Measurements from ENCODE around the gene CIB2.
A peak's percentile ranks its signal among the peaks of the same experiment; 100 is the strongest.

The CIB2 gene

DNA sequence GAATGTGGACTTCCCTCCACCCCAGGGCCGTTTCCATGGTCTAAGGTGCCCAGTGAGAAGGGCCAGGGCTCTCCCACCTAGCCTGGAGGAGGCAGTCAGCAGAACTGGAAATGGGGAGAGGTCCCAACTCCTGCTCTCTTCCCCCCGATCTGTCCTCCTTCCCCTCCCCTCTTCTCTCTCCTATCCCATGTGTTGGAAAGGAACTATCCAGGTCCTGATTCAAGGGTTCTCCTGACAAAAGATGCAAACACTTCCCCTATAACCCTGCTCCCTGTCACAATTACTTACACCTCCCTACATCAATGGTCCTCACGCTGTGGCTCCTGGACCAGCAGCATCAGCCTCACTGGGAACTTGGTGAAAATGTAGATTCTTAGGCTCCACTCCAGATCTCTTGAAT is 6.0 kb downstream of the CIB2 start:
- no peak for TF ChIP-seq CTCF (IDR thresholded peaks at IDR 0.05)
- Histone ChIP-seq H3K27ac (no peak overlapping the region), H3K4me3 (no peak overlapping the region)
- DNase-seq (ENCODE audit: low spot score): no peak

GRCh38 chr15:78120523-78120922 is 10.7 kb downstream of the CIB2 start:
- H3K4me3 ChIP-seq: no peak overlapping the region
- H3K27ac ChIP-seq: no peak overlapping the region
- no peak for DNase-seq (ENCODE audit: low spot score)
- no peak for TF ChIP-seq CTCF (IDR thresholded peaks at IDR 0.05)

DNA sequence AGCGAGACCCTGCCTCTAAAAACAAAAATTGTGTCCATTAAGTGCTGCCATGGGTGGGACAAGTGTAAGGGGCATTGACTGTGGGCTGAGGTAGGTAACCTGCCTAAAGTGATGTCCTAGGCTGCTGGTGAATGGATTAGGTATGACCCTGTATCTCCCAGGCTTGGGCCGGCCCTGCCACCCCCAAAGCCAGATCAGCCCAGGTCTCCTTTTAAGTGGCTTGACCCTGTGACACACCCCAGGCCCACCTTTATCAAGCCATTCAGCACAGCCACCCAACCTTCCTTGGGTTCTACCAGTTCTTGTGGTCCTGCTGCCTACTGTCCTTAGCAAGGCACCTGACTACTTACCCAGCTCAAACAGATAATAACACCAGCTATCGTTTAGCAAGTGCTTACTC is 18.7 kb downstream of the CIB2 start:
- DNase-seq (ENCODE audit: low spot score): peak; percentile 62
- Histone ChIP-seq H3K4me3 (no peak overlapping the region), H3K27ac (no peak overlapping the region)
- no peak for TF ChIP-seq CTCF (IDR thresholded peaks at IDR 0.05)

GRCh38 chr15:78111788-78112187 is 19.5 kb downstream of the CIB2 start:
- Histone ChIP-seq H3K27ac (no peak overlapping the region), H3K4me3 (no peak overlapping the region)
- DNase-seq (ENCODE audit: low spot score): peak; percentile 53
- no peak for TF ChIP-seq CTCF (IDR thresholded peaks at IDR 0.05)

GRCh38 chr15:78110916-78111475 is 20.2 kb downstream of the CIB2 start:
- no peak for TF ChIP-seq CTCF (IDR thresholded peaks at IDR 0.05)
- no peak for DNase-seq (ENCODE audit: low spot score)
- Histone ChIP-seq H3K4me3 (no peak overlapping the region), H3K27ac (no peak overlapping the region)

GRCh38 chr15:78110096-78110495 is 21.1 kb downstream of the CIB2 start:
- Histone ChIP-seq H3K4me3 (no peak overlapping the region), H3K27ac (no peak overlapping the region)
- no peak for TF ChIP-seq CTCF (IDR thresholded peaks at IDR 0.05)
- DNase-seq (ENCODE audit: low spot score): no peak

GRCh38 chr15:78109156-78109555 is 22.1 kb downstream of the CIB2 start:
- TF ChIP-seq CTCF (IDR thresholded peaks at IDR 0.05): no peak
- no peak overlapping the region for H3K27ac ChIP-seq

More at GRCh38 chr15:78109156-78109555, 22.1 kb downstream of the CIB2 start:
- DNase-seq (ENCODE audit: low spot score): no peak
- no peak overlapping the region for H3K4me3 ChIP-seq

Measured in coronary artery (tissue), 2 donors.